Hepatocyte (in vitro differentiated cells): Measurements from ENCODE around the gene USH2A. TPM values are rescaled to one million over a fixed set of nuclear protein-coding genes. Genes with fewer than 3 reads are reported as not detected.

Experiments used
- DNase-seq: peaks from one replicate; pipeline ENCODE4 v3.0.0-alpha.2; 2016; ENCODE audit warnings: low spot score
- H2AFZ ChIP-seq: fragments of 200-600 bp; sonication (generic); 2 replicates; pipeline ENCODE4 v1.6.0; 2016; ENCODE audit warnings: antibody characterized with exemption, mild to moderate bottlenecking
- H3K27ac ChIP-seq: fragments of 200-600 bp; sonication (generic); 2 replicates; pipeline ENCODE4 v1.5.1; 2016; ENCODE audit warnings: mild to moderate bottlenecking
- H3K27me3 ChIP-seq: fragments of 200-600 bp; sonication (generic); 2 replicates; pipeline ENCODE4 v1.6.1; 2016
- H3K36me3 ChIP-seq: fragments of 200-600 bp; sonication (generic); replicated peaks from 2 replicates; pipeline ENCODE4 v1.5.1; 2016; ENCODE audit warnings: low read depth; ENCODE audit not compliant: insufficient read depth
- H3K4me1 ChIP-seq: fragments of 200-600 bp; sonication (generic); 2 replicates; pipeline ENCODE4 v1.5.1; 2016; ENCODE audit warnings: mild to moderate bottlenecking, moderate library complexity; ENCODE audit not compliant: insufficient read depth
- H3K4me2 ChIP-seq: fragments of 200-600 bp; sonication (generic); 2 replicates; pipeline ENCODE4 v1.6.0; 2016
- H3K4me3 ChIP-seq: fragments of 200-600 bp; sonication (generic); 2 replicates; pipeline ENCODE4 v1.5.1; 2016; ENCODE audit warnings: mild to moderate bottlenecking
- H3K79me2 ChIP-seq: fragments of 200-600 bp; sonication (generic); 2 replicates; pipeline ENCODE4 v1.6.0; 2017; ENCODE audit warnings: mild to moderate bottlenecking
- H3K9me2 ChIP-seq: fragments of 200-600 bp; sonication (generic); replicated peaks from 2 replicates; pipeline ENCODE4 v1.6.0; 2017; ENCODE audit warnings: mild to moderate bottlenecking; ENCODE audit not compliant: insufficient read depth
- H3K9me3 ChIP-seq: fragments of 200-600 bp; sonication (generic); 2 replicates; pipeline ENCODE4 v1.5.1; 2016; ENCODE audit warnings: low read depth, mild to moderate bottlenecking
- H4K20me1 ChIP-seq: fragments of 200-600 bp; sonication (generic); 2 replicates; pipeline ENCODE4 v1.6.0; 2016; ENCODE audit warnings: mild to moderate bottlenecking; ENCODE audit not compliant: insufficient read depth, poor library complexity, severe bottlenecking
- EZH2 ChIP-seq: fragments of 200-600 bp; sonication (generic); IDR thresholded peaks from 2 replicates; pipeline ENCODE4 v1.6.1; 2016; ENCODE audit warnings: antibody characterized with exemption, mild to moderate bottlenecking, borderline replicate concordance
- EZH2phosphoT487 ChIP-seq: fragments of 200-600 bp; sonication (generic); IDR thresholded peaks from one replicate; pipeline ENCODE4 v1.6.1; 2018; ENCODE audit warnings: antibody characterized with exemption, mild to moderate bottlenecking, low read depth, moderate library complexity; ENCODE audit not compliant: unreplicated experiment, severe bottlenecking
- WGBS: methylation state at CpG from one replicate; pipeline ENCODE4 v1.1.6; 2016; ENCODE audit warnings: low lambda C conversion rate; ENCODE audit errors: missing lambda C conversion rate; 5-methylcytosine and 5-hydroxymethylcytosine counted together
- polyA plus RNA-seq: library from polyadenylated mRNA; unstranded; fragments of >200 nt; fragmentation: Nextera tagmentation; extraction: Ambion mirVana; gene quantifications from 2 replicates; pipeline ENCODE4 v1.2.1, GENCODE V29; 2016
- total RNA-seq: library from RNA; depleted of rRNA; stranded (reverse); fragments of >200 nt; gene quantifications from 2 replicates; pipeline ENCODE4 v1.2.3, GENCODE V29; 2014
- TF ChIP-seq, protein P1 (sequence below): fragments of 200-600 bp; sonication (generic); IDR thresholded peaks from 2 replicates; pipeline ENCODE4 v1.5.1; 2016; ENCODE audit warnings: antibody characterized with exemption, mild to moderate bottlenecking; ENCODE audit not compliant: poor library complexity

The USH2A gene
- total and polyA plus RNA-seq, 2 experiments from 2014 or later: 0.07 TPM; not detected in 1

DNA sequence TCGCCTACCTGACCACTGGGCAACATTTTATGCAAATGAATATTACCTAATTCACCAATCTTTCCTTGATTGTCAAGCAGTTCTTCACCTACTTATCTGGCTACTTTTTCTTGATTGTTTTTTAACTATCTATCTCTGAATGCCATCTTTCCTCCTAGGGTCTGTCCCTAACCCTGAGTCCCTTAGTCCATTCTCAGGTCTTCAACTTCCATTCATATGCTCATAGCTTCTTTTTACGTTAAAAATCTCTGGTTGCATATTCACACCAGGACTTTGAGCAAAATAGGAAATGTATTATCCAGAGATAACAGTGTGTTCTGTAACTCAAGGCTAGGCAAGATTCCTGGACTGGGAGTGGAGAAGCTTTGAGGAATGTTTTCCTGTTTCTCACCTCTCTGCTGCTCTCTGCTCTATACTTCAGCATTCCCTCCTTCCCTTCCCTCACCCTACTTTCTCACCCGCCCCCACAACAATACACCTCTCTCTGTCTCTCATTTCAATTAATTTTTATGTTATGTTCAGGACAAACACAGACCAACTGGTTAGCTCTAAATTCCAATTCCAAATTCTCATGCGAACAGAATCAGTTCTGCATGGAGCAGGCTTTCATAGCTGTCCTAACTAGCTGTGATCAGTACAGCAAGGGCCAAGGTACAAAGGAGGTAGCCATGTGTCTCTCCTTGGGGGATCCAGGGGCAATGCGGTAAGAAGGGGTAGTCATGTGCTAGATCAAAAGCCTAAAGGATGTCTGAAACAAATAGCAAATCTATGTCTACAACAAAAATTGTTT lies 278.4 kb downstream of the USH2A start:
- no peaks in the 10 kb centered on the region for H3K9me3 ChIP-seq
- H3K9me2 ChIP-seq: no peaks in the 10 kb centered on the region
- 61% methylated on average over 5 of the region's 5 CpGs for WGBS
- H2AFZ ChIP-seq: no peak overlapping the region
- H3K4me3 ChIP-seq: no peak overlapping the region
- H3K4me1 ChIP-seq: no peaks in the 10 kb centered on the region
- peak overlapping the region; percentile 22 for H3K4me2 ChIP-seq
- H4K20me1 ChIP-seq: no peaks in the 10 kb centered on the region
- no peak for TF ChIP-seq EZH2
- TF ChIP-seq, protein P1, sequence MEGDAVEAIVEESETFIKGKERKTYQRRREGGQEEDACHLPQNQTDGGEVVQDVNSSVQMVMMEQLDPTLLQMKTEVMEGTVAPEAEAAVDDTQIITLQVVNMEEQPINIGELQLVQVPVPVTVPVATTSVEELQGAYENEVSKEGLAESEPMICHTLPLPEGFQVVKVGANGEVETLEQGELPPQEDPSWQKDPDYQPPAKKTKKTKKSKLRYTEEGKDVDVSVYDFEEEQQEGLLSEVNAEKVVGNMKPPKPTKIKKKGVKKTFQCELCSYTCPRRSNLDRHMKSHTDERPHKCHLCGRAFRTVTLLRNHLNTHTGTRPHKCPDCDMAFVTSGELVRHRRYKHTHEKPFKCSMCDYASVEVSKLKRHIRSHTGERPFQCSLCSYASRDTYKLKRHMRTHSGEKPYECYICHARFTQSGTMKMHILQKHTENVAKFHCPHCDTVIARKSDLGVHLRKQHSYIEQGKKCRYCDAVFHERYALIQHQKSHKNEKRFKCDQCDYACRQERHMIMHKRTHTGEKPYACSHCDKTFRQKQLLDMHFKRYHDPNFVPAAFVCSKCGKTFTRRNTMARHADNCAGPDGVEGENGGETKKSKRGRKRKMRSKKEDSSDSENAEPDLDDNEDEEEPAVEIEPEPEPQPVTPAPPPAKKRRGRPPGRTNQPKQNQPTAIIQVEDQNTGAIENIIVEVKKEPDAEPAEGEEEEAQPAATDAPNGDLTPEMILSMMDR: no peak
- no peak for TF ChIP-seq EZH2phosphoT487
- H3K79me2 ChIP-seq: no peaks in the 10 kb centered on the region
- peak overlapping the region; percentile 85 for H3K27ac ChIP-seq
- DNase-seq: peak; percentile 8
- no peaks in the 10 kb centered on the region for H3K27me3 ChIP-seq
- H3K36me3 ChIP-seq: no peaks in the 10 kb centered on the region

DNA sequence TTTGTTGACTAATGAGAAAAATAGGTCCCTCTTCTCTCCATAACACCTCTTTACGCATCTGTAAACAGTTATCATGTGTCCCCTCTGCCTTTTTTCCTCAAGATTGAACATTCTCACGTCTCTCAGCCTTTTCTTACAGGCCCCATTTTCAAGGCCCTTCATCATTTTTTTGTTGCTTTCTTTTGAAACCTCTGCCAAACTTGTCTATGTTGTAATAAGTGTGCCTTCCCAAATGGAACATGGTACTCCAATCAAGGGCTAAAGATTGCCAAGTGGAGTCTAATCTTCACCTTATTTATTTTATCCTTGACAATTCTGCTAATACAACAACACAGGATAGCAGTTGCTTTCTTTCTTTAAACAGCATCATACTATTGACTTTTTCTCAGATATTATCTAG lies 280.3 kb downstream of the USH2A start:
- WGBS: 76% methylated on average over 2 of the region's 2 CpGs
- H3K4me1 ChIP-seq: no peaks in the 10 kb centered on the region

DNA sequence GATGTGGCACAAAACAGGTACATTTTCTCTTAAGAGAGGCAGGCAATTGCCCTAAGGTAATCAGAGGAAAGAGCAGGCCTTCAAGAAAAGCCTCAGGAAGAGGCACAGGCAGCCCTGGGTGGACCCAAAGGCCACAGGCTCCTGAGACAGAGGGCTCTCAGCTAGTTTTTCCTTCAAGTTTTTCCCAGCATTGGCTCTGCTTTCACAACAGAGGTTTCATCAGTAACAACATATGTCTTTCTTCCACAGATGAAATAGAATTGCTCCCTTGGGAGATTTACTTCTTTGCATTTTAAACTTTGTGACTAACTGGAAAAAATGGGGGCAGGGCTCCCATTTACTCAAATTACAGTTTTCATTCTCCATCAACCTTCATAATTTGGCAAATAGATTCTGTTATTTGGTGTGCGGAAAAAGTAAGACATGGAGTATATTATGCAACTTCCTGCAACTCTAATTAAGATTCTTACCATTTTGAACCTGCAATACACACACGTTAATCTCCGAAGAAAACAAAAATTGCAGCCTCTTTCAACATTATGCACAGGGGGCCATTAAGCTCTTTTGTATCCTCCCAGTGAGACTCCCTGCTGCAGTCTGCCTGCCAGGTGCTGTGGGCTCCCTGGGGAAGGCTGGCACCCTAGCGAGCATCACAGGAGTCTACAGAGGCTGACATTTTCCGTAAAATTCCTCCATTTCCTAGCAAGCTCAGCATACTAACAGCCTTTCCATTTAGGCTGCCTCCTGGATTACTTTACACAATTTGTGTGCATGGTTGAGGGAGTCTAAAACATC lies 282.3 kb downstream of the USH2A start:
- Histone ChIP-seq H3K4me2 (no peak overlapping the region), H2AFZ (no peak overlapping the region), H3K9me2 (no peaks in the 10 kb centered on the region), H3K27ac (no peak overlapping the region), H3K36me3 (no peaks in the 10 kb centered on the region), H3K27me3 (no peaks in the 10 kb centered on the region), H4K20me1 (no peaks in the 10 kb centered on the region), H3K4me3 (no peak overlapping the region), H3K9me3 (no peaks in the 10 kb centered on the region), H3K79me2 (no peaks in the 10 kb centered on the region), H3K4me1 (no peaks in the 10 kb centered on the region)
- 56% methylated on average over 5 of the region's 5 CpGs for WGBS
- TF ChIP-seq EZH2 (no peak), EZH2phosphoT487 (no peak)
- TF ChIP-seq, protein P1: no peak
- no peak for DNase-seq

More for the DNA sequence above, 280.3 kb downstream of the USH2A start:
- Histone ChIP-seq H3K9me3 (no peaks in the 10 kb centered on the region), H4K20me1 (no peaks in the 10 kb centered on the region), H3K79me2 (no peaks in the 10 kb centered on the region), H3K4me2 (no peak overlapping the region), H3K36me3 (no peaks in the 10 kb centered on the region), H2AFZ (no peak overlapping the region), H3K4me3 (no peak overlapping the region), H3K27ac (no peak overlapping the region), H3K27me3 (no peaks in the 10 kb centered on the region), H3K9me2 (no peaks in the 10 kb centered on the region)
- no peak for DNase-seq
- TF ChIP-seq EZH2phosphoT487 (no peak), EZH2 (no peak)
- TF ChIP-seq, protein P1: no peak
